Measurements from ENCODE around the gene FAM53A.

DNA sequence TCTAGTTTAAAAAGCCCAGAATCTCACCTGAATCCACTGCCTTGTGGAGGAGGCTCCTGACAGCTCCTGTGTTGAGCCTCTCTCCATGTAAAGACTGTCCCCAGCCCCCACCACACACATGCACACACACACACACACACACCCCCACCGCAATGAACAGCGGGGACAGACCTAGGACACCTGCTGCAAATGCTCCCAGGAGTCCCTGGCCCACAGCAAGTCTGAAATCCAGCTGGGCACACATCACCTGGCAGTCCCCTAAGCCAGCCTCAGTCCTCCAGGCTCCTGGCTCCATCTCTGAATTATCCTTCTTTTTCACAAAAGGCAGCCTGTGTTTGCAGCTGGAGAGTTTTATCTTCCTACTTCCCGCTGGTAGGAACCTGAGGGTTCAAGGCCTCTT lies 6.6 kb upstream of the FAM53A start:
- TF ChIP-seq SREBF2 (IDR thresholded peaks at IDR 0.05) (no peak), TP53 (CRISPR knock-in tag; IDR thresholded peaks at IDR 0.05) (no peak), RNF2 (IDR thresholded peaks at IDR 0.05; ENCODE audit: borderline replicate concordance, low read depth) (no peak), POLR2A (IDR thresholded peaks at IDR 0.05; ENCODE audit: low read length) (no peak), PHF8 (IDR thresholded peaks at IDR 0.05; ENCODE audit: borderline replicate concordance, low read depth) (no peak), ZSCAN20 (CRISPR knock-in tag; IDR thresholded peaks at IDR 0.05) (no peak), CBX8 (IDR thresholded peaks at IDR 0.05) (no peak), ESRRA (IDR thresholded peaks at IDR 0.05; ENCODE audit: borderline replicate concordance, low read length) (no peak), RAD21 (conservative IDR thresholded peaks at IDR 0.05 in 1 of 2, IDR thresholded peaks at IDR 0.05 in 1 of 2) (no peak), MAZ (IDR thresholded peaks at IDR 0.05; ENCODE audit: borderline replicate concordance, low read depth, low read length) (no peak), ELK1 (IDR thresholded peaks at IDR 0.05; ENCODE audit: low read depth, low read length) (no peak), CHD2 (IDR thresholded peaks at IDR 0.05; ENCODE audit: low read length, partially characterized antibody) (no peak)
- TF ChIP-seq, protein P1, sequence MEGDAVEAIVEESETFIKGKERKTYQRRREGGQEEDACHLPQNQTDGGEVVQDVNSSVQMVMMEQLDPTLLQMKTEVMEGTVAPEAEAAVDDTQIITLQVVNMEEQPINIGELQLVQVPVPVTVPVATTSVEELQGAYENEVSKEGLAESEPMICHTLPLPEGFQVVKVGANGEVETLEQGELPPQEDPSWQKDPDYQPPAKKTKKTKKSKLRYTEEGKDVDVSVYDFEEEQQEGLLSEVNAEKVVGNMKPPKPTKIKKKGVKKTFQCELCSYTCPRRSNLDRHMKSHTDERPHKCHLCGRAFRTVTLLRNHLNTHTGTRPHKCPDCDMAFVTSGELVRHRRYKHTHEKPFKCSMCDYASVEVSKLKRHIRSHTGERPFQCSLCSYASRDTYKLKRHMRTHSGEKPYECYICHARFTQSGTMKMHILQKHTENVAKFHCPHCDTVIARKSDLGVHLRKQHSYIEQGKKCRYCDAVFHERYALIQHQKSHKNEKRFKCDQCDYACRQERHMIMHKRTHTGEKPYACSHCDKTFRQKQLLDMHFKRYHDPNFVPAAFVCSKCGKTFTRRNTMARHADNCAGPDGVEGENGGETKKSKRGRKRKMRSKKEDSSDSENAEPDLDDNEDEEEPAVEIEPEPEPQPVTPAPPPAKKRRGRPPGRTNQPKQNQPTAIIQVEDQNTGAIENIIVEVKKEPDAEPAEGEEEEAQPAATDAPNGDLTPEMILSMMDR (IDR thresholded peaks at IDR 0.05): no peak
- TF ChIP-seq, protein P2, sequence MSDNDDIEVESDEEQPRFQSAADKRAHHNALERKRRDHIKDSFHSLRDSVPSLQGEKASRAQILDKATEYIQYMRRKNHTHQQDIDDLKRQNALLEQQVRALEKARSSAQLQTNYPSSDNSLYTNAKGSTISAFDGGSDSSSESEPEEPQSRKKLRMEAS (IDR thresholded peaks at IDR 0.05): no peak

Measured in A549 (cell line).